ENCODE results near the gene KRT15. TPM values are rescaled to one million over a fixed set of nuclear protein-coding genes. Genes with fewer than 3 reads are reported as not detected.

Gene KRT15
- total RNA-seq, 4 donors from 2014 or later: 0.80 to 17.6 (median 7.4) TPM

DNA sequence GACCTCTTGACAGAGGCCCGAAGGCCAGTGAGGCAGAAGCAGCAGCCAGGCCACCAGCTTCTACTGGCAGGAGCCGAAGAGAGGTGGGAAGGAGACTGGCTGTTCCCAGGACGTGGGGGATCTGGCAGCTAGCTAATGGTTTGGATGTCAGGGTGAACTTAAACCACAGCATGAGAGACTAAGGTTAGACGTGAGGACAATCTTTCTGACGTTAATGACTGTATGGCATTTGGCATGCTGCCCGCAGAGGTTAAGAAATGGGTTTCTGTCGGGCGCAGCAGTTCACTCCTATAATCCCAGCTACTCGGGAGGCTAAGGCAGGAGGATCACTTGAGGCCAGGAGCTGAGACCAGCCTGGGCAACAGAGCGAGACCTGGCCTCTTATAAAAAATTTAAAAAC lies 7.0 kb downstream of the KRT15 start:
- DNase-seq: no peak
- in situ Hi-C loops (cut with MboI; ENCODE audit: low pct_ligation_motif_present in 1 of 4, low pct_unique_long_range_greater_than_20kb in 1 of 4, low sequenced_read_pairs in 3 of 4) (no loop called here), intact Hi-C loops (cut with DNase I; ENCODE audit: low total_unique reads) (no loop called here)
- TF ChIP-seq POLR2AphosphoS5 (IDR thresholded peaks at IDR 0.05) (no peak), EP300 (IDR thresholded peaks at IDR 0.05; ENCODE audit: low read depth) (no peak), POLR2A (IDR thresholded peaks at IDR 0.05) (no peak)
- TF ChIP-seq, protein P1, sequence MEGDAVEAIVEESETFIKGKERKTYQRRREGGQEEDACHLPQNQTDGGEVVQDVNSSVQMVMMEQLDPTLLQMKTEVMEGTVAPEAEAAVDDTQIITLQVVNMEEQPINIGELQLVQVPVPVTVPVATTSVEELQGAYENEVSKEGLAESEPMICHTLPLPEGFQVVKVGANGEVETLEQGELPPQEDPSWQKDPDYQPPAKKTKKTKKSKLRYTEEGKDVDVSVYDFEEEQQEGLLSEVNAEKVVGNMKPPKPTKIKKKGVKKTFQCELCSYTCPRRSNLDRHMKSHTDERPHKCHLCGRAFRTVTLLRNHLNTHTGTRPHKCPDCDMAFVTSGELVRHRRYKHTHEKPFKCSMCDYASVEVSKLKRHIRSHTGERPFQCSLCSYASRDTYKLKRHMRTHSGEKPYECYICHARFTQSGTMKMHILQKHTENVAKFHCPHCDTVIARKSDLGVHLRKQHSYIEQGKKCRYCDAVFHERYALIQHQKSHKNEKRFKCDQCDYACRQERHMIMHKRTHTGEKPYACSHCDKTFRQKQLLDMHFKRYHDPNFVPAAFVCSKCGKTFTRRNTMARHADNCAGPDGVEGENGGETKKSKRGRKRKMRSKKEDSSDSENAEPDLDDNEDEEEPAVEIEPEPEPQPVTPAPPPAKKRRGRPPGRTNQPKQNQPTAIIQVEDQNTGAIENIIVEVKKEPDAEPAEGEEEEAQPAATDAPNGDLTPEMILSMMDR (IDR thresholded peaks at IDR 0.05): no peak
- Histone ChIP-seq H3K4me1 (peaks cover 0 to 15% (median 8%) of the 10 kb centered on the region in 4 donors), H3K4me3 (no peak overlapping the region), H3K36me3 (no peaks in the 10 kb centered on the region), H3K9me3 (no peaks in the 10 kb centered on the region), H3K27ac (peak overlapping the region in 2 of 4 donors; percentile 48 to 56), H3K27me3 (no peaks in the 10 kb centered on the region)
- 20 to 57% methylated on average over 1 to 10 of the region's 10 CpGs for WGBS, 2 donors (ENCODE audit: low coverage in 1 of 2)

- Histone ChIP-seq H3K27ac (peak overlapping the region in 3 of 4 donors; percentile 48 to 56 (median 53)), H3K9me3 (no peaks in the 10 kb centered on the region), H3K36me3 (no peaks in the 10 kb centered on the region), H3K27me3 (no peaks in the 10 kb centered on the region), H3K4me1 (peaks cover 0 to 15% (median 8%) of the 10 kb centered on the region in 4 donors), H3K4me3 (no peak overlapping the region)
- intact Hi-C loops (cut with DNase I; ENCODE audit: low total_unique reads) (no loop called here), in situ Hi-C loops (cut with MboI; ENCODE audit: low pct_ligation_motif_present in 1 of 4, low pct_unique_long_range_greater_than_20kb in 1 of 4, low sequenced_read_pairs in 3 of 4) (no loop called here)
- peak; percentile 76 for DNase-seq
- TF ChIP-seq POLR2A (IDR thresholded peaks at IDR 0.05): no peak
- WGBS, 2 donors (ENCODE audit: low coverage in 1 of 2): 40% methylated on average over 4 of the region's 4 CpGs; no CpG with 5 or more reads in 1 of the 2 donors
These were observed 7.6 kb downstream of the KRT15 start for GRCh38 chr17:41511116-41511515.

GRCh38 chr17:41510251-41511065 lies 8.2 kb downstream of the KRT15 start:
- DNase-seq: no peak
- H3K4me1 ChIP-seq: peaks cover 0 to 15% (median 8%) of the 10 kb centered on the region in 4 donors
- in situ Hi-C loops (cut with MboI; ENCODE audit: low pct_ligation_motif_present in 1 of 4, low pct_unique_long_range_greater_than_20kb in 1 of 4, low sequenced_read_pairs in 3 of 4): no loop called here
- TF ChIP-seq POLR2A (IDR thresholded peaks at IDR 0.05) (no peak), EP300 (IDR thresholded peaks at IDR 0.05; ENCODE audit: low read depth) (no peak), POLR2AphosphoS5 (IDR thresholded peaks at IDR 0.05) (no peak)
- TF ChIP-seq, protein P1 (IDR thresholded peaks at IDR 0.05): no peak
- 33 to 61% methylated on average over 3 to 7 of the region's 7 CpGs for WGBS, 2 donors (ENCODE audit: low coverage in 1 of 2)
- H3K4me3 ChIP-seq: no peak overlapping the region
- peak overlapping the region in 3 of 4 donors; percentile 48 to 56 (median 53) for H3K27ac ChIP-seq
- no peaks in the 10 kb centered on the region for H3K9me3 ChIP-seq
- no peaks in the 10 kb centered on the region for H3K36me3 ChIP-seq
- no peaks in the 10 kb centered on the region for H3K27me3 ChIP-seq
- intact Hi-C loops (cut with DNase I; ENCODE audit: low total_unique reads): no loop called here

GRCh38 chr17:41507315-41507880 lies 11.3 kb downstream of the KRT15 start:
- in situ Hi-C loops (cut with MboI; ENCODE audit: low pct_ligation_motif_present in 1 of 4, low pct_unique_long_range_greater_than_20kb in 1 of 4, low sequenced_read_pairs in 3 of 4): no loop called here
- no peaks in the 10 kb centered on the region for H3K9me3 ChIP-seq
- no peak for DNase-seq
- intact Hi-C loops (cut with DNase I; ENCODE audit: low total_unique reads): no loop called here
- H3K4me3 ChIP-seq: no peak overlapping the region
- no peak overlapping the region for H3K27ac ChIP-seq
- TF ChIP-seq POLR2AphosphoS5 (IDR thresholded peaks at IDR 0.05) (no peak), POLR2A (IDR thresholded peaks at IDR 0.05) (no peak), EP300 (IDR thresholded peaks at IDR 0.05; ENCODE audit: low read depth) (no peak)
- TF ChIP-seq, protein P1 (IDR thresholded peaks at IDR 0.05): no peak
- H3K4me1 ChIP-seq: peaks cover 0 to 15% (median 8%) of the 10 kb centered on the region in 4 donors
- no peaks in the 10 kb centered on the region for H3K27me3 ChIP-seq
- WGBS, 2 donors (ENCODE audit: low coverage in 1 of 2): 70% methylated on average over 7 of the region's 10 CpGs; no CpG with 5 or more reads in 1 of the 2 donors
- H3K36me3 ChIP-seq: no peaks in the 10 kb centered on the region
